Stomach smooth muscle (tissue), 2 donors: ENCODE data around the gene CFLAR.
"Not testable (repeated sequence)": the region's sequence is repeated elsewhere in the genome, so short reads cannot be mapped to it uniquely, and the experiment has no call there.

Experiments used
- H3K27ac ChIP-seq: one replicate; pipeline ENCODE4 v1.7.0; 2013; ENCODE audit warnings: mild to moderate bottlenecking, low read length, inconsistent platforms
- H3K27me3 ChIP-seq, 2 donors: one replicate each; pipeline ENCODE4 v1.7.0; 2013; ENCODE audit warnings: low read length in 2 of 2; ENCODE audit not compliant: insufficient read depth in 2 of 2, control insufficient read depth in 1 of 2
- H3K36me3 ChIP-seq, 2 donors: one replicate each; pipeline ENCODE4 v1.7.0; 2013; ENCODE audit warnings: low read length in 2 of 2; ENCODE audit not compliant: control insufficient read depth in 2 of 2, insufficient read depth in 2 of 2
- H3K4me1 ChIP-seq: one replicate; pipeline ENCODE4 v1.7.0; 2013; ENCODE audit warnings: low read length; ENCODE audit not compliant: control insufficient read depth, insufficient read depth
- H3K4me3 ChIP-seq, 2 donors: one replicate each; pipeline ENCODE4 v1.7.0; 2013; ENCODE audit warnings: low read length in 2 of 2
- H3K9ac ChIP-seq, 2 donors: one replicate each; pipeline ENCODE4 v1.7.0; 2013; ENCODE audit warnings: low read length in 2 of 2, mild to moderate bottlenecking in 1 of 2
- H3K9me3 ChIP-seq, 2 donors: one replicate each; pipeline ENCODE4 v1.7.0; 2013; ENCODE audit warnings: low read length in 2 of 2; ENCODE audit not compliant: control insufficient read depth in 2 of 2
- donor health status: healthy.
- donor health status: Pancreatic carcinoma.

Gene CFLAR

DNA sequence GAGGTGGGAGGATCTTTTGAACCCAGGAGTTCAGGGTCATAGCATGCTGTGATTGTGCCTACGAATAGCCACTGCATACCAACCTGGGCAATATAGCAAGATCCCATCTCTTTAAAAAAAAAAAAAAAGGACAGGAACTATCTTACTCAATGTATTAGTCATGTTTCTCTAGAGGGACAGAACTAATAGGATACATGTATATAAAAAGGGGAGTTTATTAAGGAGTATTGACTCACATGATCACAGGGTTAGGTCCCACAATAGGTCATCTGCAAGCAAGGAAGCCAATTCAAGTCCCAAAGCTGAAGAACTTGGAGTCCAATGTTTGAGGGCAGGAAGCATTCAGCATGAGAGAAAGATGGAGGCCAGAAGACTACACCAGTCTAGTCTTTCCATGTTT is 48.2 kb downstream of the CFLAR start:
- peaks cover 46 to 47% of the 10 kb centered on the region in 2 donors for H3K36me3 ChIP-seq
- H3K27ac ChIP-seq: no peak overlapping the region
- no peaks in the 10 kb centered on the region for H3K4me1 ChIP-seq
- H3K9me3 ChIP-seq: no peaks in the 10 kb centered on the region
- H3K9ac ChIP-seq: no peak overlapping the region
- H3K4me3 ChIP-seq: no peak overlapping the region
- H3K27me3 ChIP-seq: no peaks in the 10 kb centered on the region

DNA sequence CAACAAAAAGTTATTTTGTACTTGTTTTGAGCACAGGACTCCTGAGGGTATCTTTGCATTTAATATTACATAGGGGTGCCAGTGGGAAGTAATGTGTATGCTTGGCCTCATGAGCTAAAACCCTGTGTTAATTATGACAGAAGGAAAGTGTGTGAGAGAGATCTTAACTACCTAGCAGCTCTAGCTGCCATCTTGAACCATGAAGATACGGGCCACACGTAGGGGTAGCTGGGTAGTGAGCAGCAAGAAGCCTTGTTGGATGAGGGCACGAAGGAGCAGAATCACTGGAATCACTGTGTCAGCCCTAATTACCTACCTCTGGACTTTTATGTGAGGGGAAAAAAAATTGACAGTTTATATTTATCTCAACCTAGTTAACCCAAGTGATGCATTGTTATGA is 51.6 kb downstream of the CFLAR start:
- Histone ChIP-seq H3K36me3 (peaks cover 26 to 31% of the 10 kb centered on the region in 2 donors), H3K9me3 (no peaks in the 10 kb centered on the region), H3K27me3 (no peaks in the 10 kb centered on the region), H3K4me1 (no peaks in the 10 kb centered on the region), H3K4me3 (no peak overlapping the region), H3K9ac (no peak overlapping the region), H3K27ac (no peak overlapping the region)

DNA sequence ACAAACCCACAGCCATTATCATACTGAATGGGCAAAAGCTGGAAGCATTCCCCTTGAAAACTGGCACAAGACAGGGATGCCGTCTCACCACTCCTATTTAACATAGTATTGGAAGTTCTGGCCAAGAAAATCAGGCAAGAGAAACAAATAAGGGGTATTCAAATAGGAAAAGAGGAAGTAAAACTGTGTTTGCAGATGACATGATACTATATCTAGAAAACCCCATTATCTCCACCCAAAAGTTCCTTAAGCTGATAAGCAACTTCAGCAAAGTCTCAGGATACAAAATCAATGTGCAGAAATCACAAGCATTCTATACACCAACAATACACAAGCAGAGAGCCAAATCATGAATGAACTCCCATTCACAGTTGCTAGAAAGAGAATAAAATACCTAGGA is 52.5 kb downstream of the CFLAR start:
- not testable (repeated sequence) for H3K9ac ChIP-seq, H3K4me3 ChIP-seq, H3K27ac ChIP-seq, H3K27me3 ChIP-seq, H3K4me1 ChIP-seq, H3K9me3 ChIP-seq
- H3K36me3 ChIP-seq: peaks cover 19 to 22% of the 10 kb centered on the region in 2 donors

DNA sequence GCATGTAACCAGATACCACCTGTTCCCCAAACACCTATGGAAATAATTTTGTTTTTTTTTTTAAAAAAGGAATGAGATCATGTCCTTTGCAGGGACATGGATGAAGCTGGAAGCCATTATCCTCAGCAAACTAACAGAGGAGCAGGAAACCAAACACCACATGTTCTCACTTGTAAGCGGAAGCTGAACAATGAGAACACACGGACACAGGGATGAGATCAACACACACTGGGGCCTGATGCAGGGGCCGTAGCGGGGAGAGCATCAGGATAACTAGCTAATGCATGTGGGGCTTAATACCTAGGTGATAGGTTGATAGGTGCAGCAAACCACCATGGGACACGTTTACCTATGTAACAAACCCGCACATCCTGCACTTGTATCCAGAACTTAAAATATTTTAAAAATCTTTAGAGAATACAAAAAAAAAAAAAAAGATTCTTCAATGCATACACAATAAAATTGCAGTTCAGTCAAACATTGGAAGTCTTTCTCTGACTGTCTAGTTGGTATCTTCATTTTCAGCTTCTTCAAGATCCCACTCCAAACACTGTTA is 55.4 kb downstream of the CFLAR start:
- no peak overlapping the region for H3K4me3 ChIP-seq
- no peaks in the 10 kb centered on the region for H3K4me1 ChIP-seq
- H3K9me3 ChIP-seq: no peaks in the 10 kb centered on the region
- H3K27me3 ChIP-seq: no peaks in the 10 kb centered on the region
- no peak overlapping the region for H3K9ac ChIP-seq
- no peak overlapping the region for H3K27ac ChIP-seq
- H3K36me3 ChIP-seq: peaks cover 5 to 7% of the 10 kb centered on the region in 2 donors

DNA sequence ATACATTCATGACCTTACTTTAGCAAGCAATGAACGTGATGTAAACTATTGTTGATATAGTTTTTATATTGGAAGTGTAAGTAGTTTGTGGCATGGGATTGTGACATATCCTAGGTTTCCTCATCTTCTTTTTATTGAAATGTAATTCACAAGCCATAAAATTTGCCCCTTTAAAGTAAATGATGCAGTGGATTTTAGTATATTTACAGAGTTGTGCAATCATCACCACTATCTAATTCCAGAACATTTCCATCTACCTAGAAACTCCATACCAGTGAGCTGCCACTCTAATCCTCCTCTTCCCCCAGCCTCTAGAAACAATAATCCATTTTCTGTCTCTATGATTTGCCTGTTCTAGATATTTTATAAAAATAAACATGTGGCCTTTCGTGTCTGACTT is 56.3 kb downstream of the CFLAR start:
- no peaks in the 10 kb centered on the region for H3K4me1 ChIP-seq
- H3K4me3 ChIP-seq: no peak overlapping the region
- H3K9ac ChIP-seq: no peak overlapping the region
- H3K36me3 ChIP-seq: peaks cover 3 to 4% of the 10 kb centered on the region in 2 donors
- no peaks in the 10 kb centered on the region for H3K9me3 ChIP-seq
- H3K27me3 ChIP-seq: no peaks in the 10 kb centered on the region
- H3K27ac ChIP-seq: no peak overlapping the region

DNA sequence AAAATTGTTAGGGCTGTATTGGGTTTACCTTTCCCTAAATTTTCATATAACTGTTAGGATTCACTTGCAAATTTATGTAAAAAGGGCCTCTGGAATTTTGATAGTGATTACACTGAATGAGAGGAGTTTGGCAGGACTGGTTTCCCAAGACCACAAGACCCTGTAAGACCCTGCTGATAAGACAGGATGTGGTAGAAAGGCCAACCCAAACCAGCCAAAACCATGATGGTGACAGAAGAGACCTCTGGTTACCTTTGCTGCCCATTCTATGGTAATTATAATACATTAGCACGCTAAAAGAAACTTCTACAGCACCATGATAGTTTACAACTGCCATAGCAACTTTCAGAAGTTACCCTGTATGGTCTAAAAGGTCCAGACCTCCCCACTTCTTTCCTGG is 58.7 kb downstream of the CFLAR start:
- H3K9ac ChIP-seq: no peak overlapping the region
- peaks cover 3% of the 10 kb centered on the region for H3K4me1 ChIP-seq
- no peak overlapping the region for H3K4me3 ChIP-seq
- no peaks in the 10 kb centered on the region for H3K27me3 ChIP-seq
- H3K36me3 ChIP-seq: no peaks in the 10 kb centered on the region
- no peaks in the 10 kb centered on the region for H3K9me3 ChIP-seq
- H3K27ac ChIP-seq: no peak overlapping the region

- Histone ChIP-seq H3K27ac (no peak overlapping the region), H3K9ac (no peak overlapping the region), H3K36me3 (no peaks in the 10 kb centered on the region)
Observed at GRCh38 chr2:201176081-201176481, 60.1 kb downstream of the CFLAR start.

GRCh38 chr2:201180010-201180409 is 64.0 kb downstream of the CFLAR start:
- Histone ChIP-seq H3K4me1 (peaks cover 3% of the 10 kb centered on the region), H3K27me3 (no peaks in the 10 kb centered on the region), H3K4me3 (no peak overlapping the region)

More at GRCh38 chr2:201176081-201176481, 60.1 kb downstream of the CFLAR start:
- no peaks in the 10 kb centered on the region for H3K9me3 ChIP-seq
- no peak overlapping the region for H3K4me3 ChIP-seq
- H3K27me3 ChIP-seq: no peaks in the 10 kb centered on the region
- H3K4me1 ChIP-seq: peaks cover 3% of the 10 kb centered on the region

GRCh38 chr2:201182650-201183364 is 66.8 kb downstream of the CFLAR start, which contains the start of gene CASP10:
TSS of gene CASP10 (plus strand) at chr2:201183141. CDS start at chr2:201185778, 2,637 bp downstream.
- Histone ChIP-seq H3K4me3 (peak within 1 kb of the TSS; percentile 44 to 47), H3K27ac (no peak within 1 kb of the TSS), H3K4me1 (no peaks in the 10 kb centered on the region), H3K9me3 (no peaks in the 10 kb centered on the region), H3K27me3 (no peaks in the 10 kb centered on the region), H3K36me3 (no peaks in the 10 kb centered on the region), H3K9ac (peak within 1 kb of the TSS; percentile 39 to 55)

More at GRCh38 chr2:201180010-201180409, 64.0 kb downstream of the CFLAR start:
- Histone ChIP-seq H3K9ac (no peak overlapping the region), H3K27ac (no peak overlapping the region), H3K36me3 (no peaks in the 10 kb centered on the region), H3K9me3 (no peaks in the 10 kb centered on the region)

DNA sequence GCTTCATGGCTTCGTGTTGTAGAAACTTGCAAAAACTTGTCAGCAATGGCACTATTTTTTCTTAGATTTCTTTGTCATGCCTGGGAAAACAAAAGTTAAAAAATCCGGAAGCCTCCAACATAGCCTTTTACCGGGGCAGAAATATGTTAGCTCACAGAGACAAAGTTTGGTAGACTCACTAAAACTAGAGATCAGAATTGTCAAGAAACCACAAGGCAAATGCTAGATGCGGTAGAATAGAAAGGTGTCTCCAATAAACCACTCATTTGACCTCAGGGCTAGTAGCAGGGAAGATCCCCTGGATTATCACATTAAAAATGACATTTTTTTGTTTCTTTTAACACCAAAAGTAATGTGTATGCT is 67.4 kb downstream of the CFLAR start:
- peak overlapping the region; percentile 39 to 55 for H3K9ac ChIP-seq
- H3K36me3 ChIP-seq: no peaks in the 10 kb centered on the region
- no peaks in the 10 kb centered on the region for H3K9me3 ChIP-seq
- no peaks in the 10 kb centered on the region for H3K27me3 ChIP-seq
- H3K4me1 ChIP-seq: no peaks in the 10 kb centered on the region
- peak overlapping the region; percentile 44 to 47 for H3K4me3 ChIP-seq
- H3K27ac ChIP-seq: no peak overlapping the region

GRCh38 chr2:201183835-201184234 is 67.9 kb downstream of the CFLAR start:
- peak overlapping the region in 1 of 2 donors; percentile 44 for H3K4me3 ChIP-seq
- not testable (repeated sequence) for H3K4me1 ChIP-seq

More at GRCh38 chr2:201183835-201184234, 67.9 kb downstream of the CFLAR start:
- not testable (repeated sequence) for H3K36me3 ChIP-seq, H3K27ac ChIP-seq, H3K9ac ChIP-seq, H3K9me3 ChIP-seq, H3K27me3 ChIP-seq
